Measurements from ENCODE around the gene KRTAP5-8. TPM values are rescaled to one million over a fixed set of nuclear protein-coding genes. Genes with fewer than 3 reads are reported as not detected.

KRTAP5-8 gene
- total RNA-seq, 1 donor: not detected

DNA sequence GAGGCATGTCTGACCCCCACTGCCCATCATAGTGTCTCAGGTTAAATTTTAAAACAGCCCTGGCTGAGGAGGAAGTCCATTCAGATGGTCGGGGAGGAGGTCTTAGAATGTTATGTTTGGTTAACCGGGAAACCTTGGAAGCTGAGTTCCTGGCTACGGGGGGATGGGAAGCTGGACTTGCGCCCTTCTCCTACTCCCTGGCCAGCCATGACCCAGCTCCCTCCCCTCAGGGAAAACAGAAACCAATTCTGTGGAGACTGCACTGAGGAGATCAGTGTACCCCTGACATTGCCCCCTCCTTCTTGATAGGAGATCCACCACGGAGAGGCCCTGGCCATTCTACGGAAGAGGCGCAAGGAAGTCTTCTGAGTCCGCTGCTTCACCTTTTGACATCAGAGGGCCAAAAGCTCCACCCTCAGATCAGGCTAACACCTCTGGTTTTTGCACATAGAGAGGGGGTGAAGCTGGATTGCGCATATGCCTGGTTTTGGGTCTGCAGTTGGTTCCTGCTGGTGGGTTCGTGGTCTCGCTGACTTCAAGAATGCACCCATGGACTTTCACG is 7.7 kb downstream of the KRTAP5-8 start:
- TF ChIP-seq, protein P1, sequence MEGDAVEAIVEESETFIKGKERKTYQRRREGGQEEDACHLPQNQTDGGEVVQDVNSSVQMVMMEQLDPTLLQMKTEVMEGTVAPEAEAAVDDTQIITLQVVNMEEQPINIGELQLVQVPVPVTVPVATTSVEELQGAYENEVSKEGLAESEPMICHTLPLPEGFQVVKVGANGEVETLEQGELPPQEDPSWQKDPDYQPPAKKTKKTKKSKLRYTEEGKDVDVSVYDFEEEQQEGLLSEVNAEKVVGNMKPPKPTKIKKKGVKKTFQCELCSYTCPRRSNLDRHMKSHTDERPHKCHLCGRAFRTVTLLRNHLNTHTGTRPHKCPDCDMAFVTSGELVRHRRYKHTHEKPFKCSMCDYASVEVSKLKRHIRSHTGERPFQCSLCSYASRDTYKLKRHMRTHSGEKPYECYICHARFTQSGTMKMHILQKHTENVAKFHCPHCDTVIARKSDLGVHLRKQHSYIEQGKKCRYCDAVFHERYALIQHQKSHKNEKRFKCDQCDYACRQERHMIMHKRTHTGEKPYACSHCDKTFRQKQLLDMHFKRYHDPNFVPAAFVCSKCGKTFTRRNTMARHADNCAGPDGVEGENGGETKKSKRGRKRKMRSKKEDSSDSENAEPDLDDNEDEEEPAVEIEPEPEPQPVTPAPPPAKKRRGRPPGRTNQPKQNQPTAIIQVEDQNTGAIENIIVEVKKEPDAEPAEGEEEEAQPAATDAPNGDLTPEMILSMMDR (IDR thresholded peaks at IDR 0.05; ENCODE audit: insufficient read depth, low read length): no peak
- no peak overlapping the region for H3K4me3 ChIP-seq (ENCODE audit: low read depth, low read length)
- no peak for DNase-seq (ENCODE audit: low read depth)

DNA sequence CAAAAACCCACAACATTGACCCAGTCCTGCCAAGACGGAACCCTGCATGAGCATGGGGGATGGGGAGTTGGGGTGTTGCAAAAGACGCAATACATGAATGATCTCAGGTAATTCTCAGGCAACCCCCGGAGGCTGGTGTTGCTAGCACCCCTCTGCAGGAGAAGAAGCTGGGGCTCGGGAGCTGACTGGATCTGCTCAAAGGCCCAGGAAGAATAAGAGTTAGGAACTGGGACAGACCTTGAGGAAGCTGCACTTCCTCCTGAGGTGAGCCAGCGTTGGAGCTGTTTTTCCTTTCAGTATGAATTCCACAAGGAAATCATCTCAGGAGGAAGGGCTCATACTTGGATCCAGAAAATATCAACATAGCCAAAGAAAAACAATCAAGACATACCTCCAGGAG is 10.3 kb downstream of the KRTAP5-8 start, which contains the start of gene KRTAP5-9:
TSS of gene KRTAP5-9 (plus strand) at position 301 of the 400 bp plus-strand sequence. CDS start 238 bp downstream, outside the sequence.
- no peak within 1 kb of the TSS for H3K4me3 ChIP-seq (ENCODE audit: low read depth, low read length)
- no peak for DNase-seq (ENCODE audit: low read depth)
- TF ChIP-seq, protein P1 (IDR thresholded peaks at IDR 0.05; ENCODE audit: insufficient read depth, low read length): no peak

DNA sequence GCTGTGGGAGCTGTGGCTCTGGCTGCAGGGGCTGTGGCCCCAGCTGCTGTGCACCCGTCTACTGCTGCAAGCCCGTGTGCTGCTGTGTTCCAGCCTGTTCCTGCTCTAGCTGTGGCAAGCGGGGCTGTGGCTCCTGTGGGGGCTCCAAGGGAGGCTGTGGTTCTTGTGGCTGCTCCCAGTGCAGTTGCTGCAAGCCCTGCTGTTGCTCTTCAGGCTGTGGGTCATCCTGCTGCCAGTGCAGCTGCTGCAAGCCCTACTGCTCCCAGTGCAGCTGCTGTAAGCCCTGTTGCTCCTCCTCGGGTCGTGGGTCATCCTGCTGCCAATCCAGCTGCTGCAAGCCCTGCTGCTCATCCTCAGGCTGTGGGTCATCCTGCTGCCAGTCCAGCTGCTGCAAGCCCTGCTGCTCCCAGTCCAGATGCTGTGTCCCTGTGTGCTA is 10.9 kb downstream of the KRTAP5-8 start:
- TF ChIP-seq, protein P1 (IDR thresholded peaks at IDR 0.05; ENCODE audit: insufficient read depth, low read length): no peak
- DNase-seq (ENCODE audit: low read depth): no peak
- H3K4me3 ChIP-seq (ENCODE audit: low read depth, low read length): no peak overlapping the region

DNA sequence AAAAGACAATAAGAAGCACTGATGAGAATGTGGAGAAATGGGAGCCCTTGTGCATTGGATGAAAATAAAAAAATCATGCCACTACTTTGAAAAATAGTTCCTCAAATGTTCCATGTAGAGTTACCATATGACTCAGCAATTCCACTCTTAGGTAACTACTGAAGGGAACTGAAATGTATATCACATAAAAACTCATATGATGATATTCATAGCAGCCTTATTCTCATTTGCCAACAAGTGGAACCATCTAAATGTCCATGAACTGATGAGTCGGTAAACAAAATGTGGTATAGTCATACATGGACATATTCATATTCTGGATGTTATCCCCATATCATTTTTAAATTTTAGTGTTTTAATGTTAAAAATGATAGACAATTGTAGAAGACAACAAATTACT is 13.9 kb downstream of the KRTAP5-8 start:
- TF ChIP-seq, protein P1 (IDR thresholded peaks at IDR 0.05; ENCODE audit: insufficient read depth, low read length): no peak
- H3K4me3 ChIP-seq (ENCODE audit: low read depth, low read length): no peak overlapping the region
- DNase-seq (ENCODE audit: low read depth): no peak

DNA sequence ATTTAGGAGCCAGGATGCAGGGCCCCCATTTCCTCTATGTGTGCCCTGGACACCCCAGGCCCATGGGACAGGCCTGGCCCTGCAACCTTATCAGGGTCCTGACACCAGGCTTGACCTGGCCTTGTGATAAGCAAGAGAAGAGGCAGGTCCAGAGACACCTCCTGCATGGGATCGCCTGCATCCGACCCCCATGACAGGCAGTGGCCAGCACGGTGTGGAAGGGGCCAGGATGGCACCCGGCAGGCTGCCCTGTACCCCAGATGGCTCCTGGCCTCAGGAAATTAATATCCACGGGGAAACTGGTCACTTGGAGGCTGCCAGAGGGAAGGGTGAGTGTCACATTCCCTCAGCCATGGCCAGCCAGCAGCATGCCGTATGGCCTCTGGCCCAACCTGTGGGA is 17.2 kb downstream of the KRTAP5-8 start:
- TF ChIP-seq, protein P1 (IDR thresholded peaks at IDR 0.05; ENCODE audit: insufficient read depth, low read length): no peak
- DNase-seq (ENCODE audit: low read depth): no peak
- no peak overlapping the region for H3K4me3 ChIP-seq (ENCODE audit: low read depth, low read length)

DNA sequence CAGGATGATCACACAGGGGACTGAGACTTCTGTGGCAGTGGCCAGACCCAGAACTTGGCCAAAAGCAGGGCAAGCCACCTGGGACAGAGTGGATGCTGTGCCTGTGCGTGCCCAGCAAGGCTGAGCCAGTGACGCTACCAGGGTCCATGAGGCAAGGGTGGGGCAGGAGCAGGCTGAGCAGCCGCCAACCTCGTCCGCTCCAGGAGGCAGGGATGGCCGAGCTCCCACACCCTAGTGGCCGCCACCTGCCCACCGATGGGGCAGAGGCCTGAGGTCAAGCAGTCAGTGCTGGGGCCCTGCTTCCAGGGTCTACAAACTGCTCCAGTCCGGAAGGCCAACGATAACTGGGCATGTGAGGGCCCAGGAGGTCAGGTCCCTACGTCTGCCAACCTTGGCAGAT is 17.7 kb downstream of the KRTAP5-8 start:
- no peak overlapping the region for H3K4me3 ChIP-seq (ENCODE audit: low read depth, low read length)
- no peak for DNase-seq (ENCODE audit: low read depth)
- TF ChIP-seq, protein P1 (IDR thresholded peaks at IDR 0.05; ENCODE audit: insufficient read depth, low read length): no peak

DNA sequence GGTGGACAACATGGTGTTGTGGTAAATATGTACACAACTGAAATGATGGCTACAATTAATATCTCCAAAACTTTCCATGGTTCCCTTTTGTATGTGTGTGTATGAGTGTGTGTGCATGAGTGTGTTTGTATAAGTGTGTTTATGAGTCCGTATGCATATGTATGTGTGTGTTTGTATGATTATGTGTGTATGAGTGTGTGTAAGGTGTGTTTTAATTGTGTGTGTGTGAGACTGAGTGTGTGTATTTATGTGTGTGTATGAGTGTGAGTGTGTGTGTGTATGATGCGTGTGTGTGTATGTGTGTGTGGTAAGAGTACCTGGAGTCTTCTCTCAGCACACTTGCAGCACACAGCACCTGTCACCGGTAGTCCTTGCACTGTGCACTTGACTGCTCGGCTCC is 18.2 kb downstream of the KRTAP5-8 start:
- H3K4me3 ChIP-seq (ENCODE audit: low read depth, low read length): no peak overlapping the region
- no peak for DNase-seq (ENCODE audit: low read depth)
- TF ChIP-seq, protein P1 (IDR thresholded peaks at IDR 0.05; ENCODE audit: insufficient read depth, low read length): no peak
